Brain pericyte (primary cell): ENCODE data around the gene MAP2K2.

Source experiments
- DNase-seq: peaks from one replicate; pipeline ENCODE4 v3.0.0-alpha.2; 2012; ENCODE audit warnings: low read depth, low spot score

The MAP2K2 gene

GRCh38 chr19:4077800-4078684 lies 45.9 kb downstream of the MAP2K2 start:
- DNase-seq, result no peak

- DNase-seq, result no peak
Observed at GRCh38 chr19:4077007-4077374, 46.9 kb downstream of the MAP2K2 start.

- no peak for DNase-seq
Observed at GRCh38 chr19:4075373-4075772, 48.5 kb downstream of the MAP2K2 start.

- no peak for DNase-seq
Observed at GRCh38 chr19:4071610-4072009, 52.3 kb downstream of the MAP2K2 start.

- DNase-seq, result no peak
Observed at GRCh38 chr19:4069331-4069959, 54.5 kb downstream of the MAP2K2 start.

- DNase-seq, result no peak
Observed at GRCh38 chr19:4068047-4068966, 55.6 kb downstream of the MAP2K2 start.

- no peak for DNase-seq
Observed at GRCh38 chr19:4067396-4068046, 56.4 kb downstream of the MAP2K2 start.

GRCh38 chr19:4066682-4067395 lies 57.1 kb downstream of the MAP2K2 start, which contains the start of gene ZBTB7A:
Gene ZBTB7A, minus strand, starts transcription at chr19:4066899. Its CDS starts 11,667 bp downstream, at chr19:4055232.
- DNase-seq, result no peak

GRCh38 chr19:4066176-4066606 lies 57.7 kb downstream of the MAP2K2 start:
- DNase-seq, result no peak

GRCh38 chr19:4065430-4066175 lies 58.3 kb downstream of the MAP2K2 start:
- peak; percentile 80 for DNase-seq

- no peak for DNase-seq
Observed at GRCh38 chr19:4064496-4065260, 59.2 kb downstream of the MAP2K2 start.

GRCh38 chr19:4064149-4064495 lies 59.8 kb downstream of the MAP2K2 start:
- DNase-seq, result no peak

GRCh38 chr19:4063369-4064148 lies 60.4 kb downstream of the MAP2K2 start:
- DNase-seq, result no peak

- DNase-seq, result no peak
Observed at GRCh38 chr19:4062419-4063368, 61.2 kb downstream of the MAP2K2 start.

- DNase-seq, result no peak
Observed at GRCh38 chr19:4061683-4062418, 62.1 kb downstream of the MAP2K2 start.

GRCh38 chr19:4061178-4061682 lies 62.7 kb downstream of the MAP2K2 start:
- no peak for DNase-seq
